K562 (cell line): ENCODE measurements around the gene SCMH1. TPM values are rescaled to one million over a fixed set of nuclear protein-coding genes. Genes with fewer than 3 reads are reported as not detected.

ENCODE experiments used
- BMI1 ChIP-seq: fragments of 150-350 bp; IDR thresholded peaks from 2 replicates; pipeline ENCODE4 v1.6.1; 2014; ENCODE audit warnings: low read length
- HSF4 ChIP-seq: fragments of 250-450 bp; sonication (Bioruptor Pico); IDR thresholded peaks from 2 replicates; pipeline ENCODE4 v2.1.2; 2022; ENCODE audit warnings: mild to moderate bottlenecking, moderate library complexity, borderline replicate concordance
- NFATC3 ChIP-seq: fragments of 450-650 bp; IDR thresholded peaks from 2 replicates; pipeline ENCODE4 v1.6.1; 2017; ENCODE audit warnings: mild to moderate bottlenecking
- NR4A1 ChIP-seq, 2 experiments: fragments of 250-450 bp in 1 of 2; fragments of 450-650 bp in 1 of 2; sonication (Bioruptor Pico) in 1 of 2; IDR thresholded peaks; 2 replicates each; pipeline versions ENCODE4 v1.4.0 to v1.6.1; 2016 to 2020; ENCODE audit warnings: mild to moderate bottlenecking in 2 of 2, missing compliant biosample characterization in 1 of 2, missing genetic modification characterization in 1 of 2, moderate library complexity in 1 of 2
- SETDB1 ChIP-seq: IDR thresholded peaks from one replicate; pipeline ENCODE4 v1.6.1; 2012; ENCODE audit warnings: low read length, control low read depth, inconsistent platforms
- TEAD1 ChIP-seq, 2 experiments: fragments of 450-650 bp in 1 of 2; sonication (generic) in 1 of 2; formaldehyde crosslinking; IDR thresholded peaks; 2 replicates each; pipeline versions ENCODE4 v1.4.0 to v1.8.0; 2020 to 2022; ENCODE audit warnings: mild to moderate bottlenecking in 2 of 2, missing genetic modification reagents in 1 of 2
- THRB ChIP-seq: fragments of 450-650 bp; formaldehyde crosslinking; conservative IDR thresholded peaks from 2 replicates; pipeline ENCODE4 v1.4.0; 2022; ENCODE audit warnings: mild to moderate bottlenecking, missing genetic modification characterization
- U2AF2 ChIP-seq: fragments of 200-400 bp; formaldehyde crosslinking; optimal IDR thresholded peaks from 2 replicates; pipeline ENCODE3; 2017; ENCODE audit warnings: low read depth, mild to moderate bottlenecking, low read length
- USF2 ChIP-seq: sonication (generic); formaldehyde crosslinking; IDR thresholded peaks from 2 replicates; pipeline ENCODE4 v1.5.0; 2020; ENCODE audit warnings: missing genetic modification reagents
- ZNF124 ChIP-seq: sonication (generic); formaldehyde crosslinking; IDR thresholded peaks from 2 replicates; pipeline ENCODE4 v1.8.1; 2022; ENCODE audit warnings: missing genetic modification reagents
- ZSCAN32 ChIP-seq: fragments of 450-650 bp; formaldehyde crosslinking; IDR thresholded peaks from 2 replicates; pipeline ENCODE4 v1.4.0; 2020; ENCODE audit warnings: mild to moderate bottlenecking, moderate library complexity
- polyA plus RNA-seq, 8 experiments: library from polyadenylated mRNA; depleted of rRNA in 4 of 8; stranded (reverse) in 5 of 8; unstranded in 3 of 8; fragments of >200 nt; fragmentation: Nextera tagmentation in 2 of 8; fragmentation: Illumina TruSeq in 1 of 8; extraction: Ambion mirVana in 2 of 8; extraction: Trizol in 1 of 8; gene quantifications; 2 replicates each; pipeline versions ENCODE4 v1.2.1 to v1.2.3, GENCODE V29; 2011 to 2014; ENCODE audit warnings: inconsistent platforms in 1 of 8, missing spikeins in 1 of 8
- total RNA-seq, 7 experiments: library from RNA; depleted of rRNA in 6 of 7; stranded (reverse); fragments of >200 nt in 6 of 7; fragmentation: Illumina TruSeq in 2 of 7; extraction: Trizol in 2 of 7; gene quantifications; 2 replicates each; pipeline versions ENCODE4 v1.2.1 to v1.2.3, GENCODE V29; 2011 to 2021; ENCODE audit warnings: low replicate concordance in 1 of 7
- TF ChIP-seq, protein P1 (sequence below), 2 experiments: fragments of 450-650 bp; formaldehyde crosslinking in 1 of 2; IDR thresholded peaks; 2 replicates each; pipeline versions ENCODE4 v1.4.0 to v1.6.1; 2014 to 2020; ENCODE audit warnings: mild to moderate bottlenecking in 2 of 2, borderline replicate concordance in 1 of 2, low read depth in 1 of 2

The SCMH1 gene
- total and polyA plus RNA-seq, 9 of the 15 experiments (the other 6 are each of a cell fraction or from before 2014, with no cell fraction given), result 8.5 to 37.0 (median 26.8) TPM

DNA sequence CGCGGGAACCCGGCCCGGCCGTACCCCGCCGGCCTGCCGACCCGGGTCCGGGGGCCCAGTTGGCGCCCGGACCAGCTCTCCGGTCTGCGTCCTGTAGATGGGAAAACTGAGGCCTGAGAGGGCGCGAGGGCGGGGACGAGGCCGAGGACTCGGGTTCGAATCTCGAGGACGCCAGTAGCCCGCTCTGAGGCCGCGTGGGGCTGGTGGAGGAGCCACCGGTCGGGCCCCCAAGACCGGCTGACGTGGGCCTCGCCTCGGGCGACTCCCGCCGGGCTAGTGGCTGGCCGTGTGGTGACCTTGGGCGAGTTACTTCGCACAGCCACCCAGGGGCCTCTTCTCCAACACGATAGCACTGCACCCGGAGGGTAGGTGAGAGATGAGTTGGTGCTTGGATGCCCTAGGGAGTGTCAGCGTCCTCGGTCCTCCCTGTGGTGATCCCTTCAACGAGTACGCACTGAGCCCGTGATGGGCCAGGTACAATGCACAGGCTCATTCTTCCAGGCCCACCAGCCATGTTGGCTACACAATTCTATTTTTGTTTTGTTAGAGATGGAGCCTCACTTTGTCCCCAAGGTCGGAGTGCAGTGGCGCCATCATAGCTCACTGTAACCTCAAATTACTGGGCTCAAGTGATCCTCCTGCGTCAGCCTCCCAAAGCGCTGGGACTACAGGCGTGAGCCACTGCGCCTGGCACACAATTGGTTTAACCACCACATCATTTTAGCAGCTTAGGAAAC lies 404 bp upstream of the SCMH1 start (continued):
- TF ChIP-seq NR4A1 (CRISPR knock-in tag; IDR thresholded peaks at IDR 0.05) (no peak), NR4A1 (tag; IDR thresholded peaks at IDR 0.05) (peak; percentile 52; the same call in 1 of the 2 replicates), HSF4 (CRISPR knock-in tag) (no peak), SETDB1 (no peak), ZNF124 (CRISPR knock-in tag) (no peak), BMI1 (no peak), THRB (CRISPR knock-in tag) (no peak), NFATC3 (no peak), ZSCAN32 (CRISPR knock-in tag) (no peak), USF2 (CRISPR knock-in tag) (no peak), TEAD1 (CRISPR knock-in tag; IDR thresholded peaks at IDR 0.05) (peak in 1 of 2 experiments; percentile 68; a peak in 1 of 4 replicates), U2AF2 (no peak)
- TF ChIP-seq, protein P1, sequence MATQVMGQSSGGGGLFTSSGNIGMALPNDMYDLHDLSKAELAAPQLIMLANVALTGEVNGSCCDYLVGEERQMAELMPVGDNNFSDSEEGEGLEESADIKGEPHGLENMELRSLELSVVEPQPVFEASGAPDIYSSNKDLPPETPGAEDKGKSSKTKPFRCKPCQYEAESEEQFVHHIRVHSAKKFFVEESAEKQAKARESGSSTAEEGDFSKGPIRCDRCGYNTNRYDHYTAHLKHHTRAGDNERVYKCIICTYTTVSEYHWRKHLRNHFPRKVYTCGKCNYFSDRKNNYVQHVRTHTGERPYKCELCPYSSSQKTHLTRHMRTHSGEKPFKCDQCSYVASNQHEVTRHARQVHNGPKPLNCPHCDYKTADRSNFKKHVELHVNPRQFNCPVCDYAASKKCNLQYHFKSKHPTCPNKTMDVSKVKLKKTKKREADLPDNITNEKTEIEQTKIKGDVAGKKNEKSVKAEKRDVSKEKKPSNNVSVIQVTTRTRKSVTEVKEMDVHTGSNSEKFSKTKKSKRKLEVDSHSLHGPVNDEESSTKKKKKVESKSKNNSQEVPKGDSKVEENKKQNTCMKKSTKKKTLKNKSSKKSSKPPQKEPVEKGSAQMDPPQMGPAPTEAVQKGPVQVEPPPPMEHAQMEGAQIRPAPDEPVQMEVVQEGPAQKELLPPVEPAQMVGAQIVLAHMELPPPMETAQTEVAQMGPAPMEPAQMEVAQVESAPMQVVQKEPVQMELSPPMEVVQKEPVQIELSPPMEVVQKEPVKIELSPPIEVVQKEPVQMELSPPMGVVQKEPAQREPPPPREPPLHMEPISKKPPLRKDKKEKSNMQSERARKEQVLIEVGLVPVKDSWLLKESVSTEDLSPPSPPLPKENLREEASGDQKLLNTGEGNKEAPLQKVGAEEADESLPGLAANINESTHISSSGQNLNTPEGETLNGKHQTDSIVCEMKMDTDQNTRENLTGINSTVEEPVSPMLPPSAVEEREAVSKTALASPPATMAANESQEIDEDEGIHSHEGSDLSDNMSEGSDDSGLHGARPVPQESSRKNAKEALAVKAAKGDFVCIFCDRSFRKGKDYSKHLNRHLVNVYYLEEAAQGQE (IDR thresholded peaks at IDR 0.05; ENCODE audit: borderline replicate concordance), result no peak
- TF ChIP-seq, protein P1 (CRISPR knock-in tag; IDR thresholded peaks at IDR 0.05; ENCODE audit: low read depth), result peak; percentile 77
